Liver (tissue), 3 donors: Measurements from ENCODE around the gene FBN1.

Experiments used
- EGR1 ChIP-seq, 2 donors: IDR thresholded peaks; 2 replicates each; pipeline ENCODE4 v1.6.1; 2016 to 2018; ENCODE audit warnings: antibody characterized with exemption in 2 of 2, low read depth in 2 of 2
- JUND ChIP-seq, 2 donors: IDR thresholded peaks; 2 replicates each; pipeline ENCODE4 v1.6.1; 2016; ENCODE audit warnings: antibody characterized with exemption in 2 of 2
- RAD21 ChIP-seq, 2 donors: IDR thresholded peaks; 2 replicates each; pipeline ENCODE4 v1.6.1; 2016; ENCODE audit warnings: antibody characterized with exemption in 2 of 2, mild to moderate bottlenecking in 2 of 2
- RXRA ChIP-seq, 2 donors: IDR thresholded peaks; 2 replicates each; pipeline ENCODE4 v1.6.1; 2017 to 2018; ENCODE audit warnings: antibody characterized with exemption in 2 of 2, mild to moderate bottlenecking in 1 of 2
- TAF1 ChIP-seq: conservative IDR thresholded peaks from 2 replicates; pipeline ENCODE4 v1.6.1; 2016; ENCODE audit warnings: antibody characterized with exemption, mild to moderate bottlenecking
- YY1 ChIP-seq: IDR thresholded peaks from 2 replicates; pipeline ENCODE4 v1.6.1; 2016; ENCODE audit warnings: antibody characterized with exemption, mild to moderate bottlenecking
- TF ChIP-seq, protein P1 (sequence below): fragments of 150-350 bp; IDR thresholded peaks from 2 replicates; pipeline ENCODE4 v1.5.1; 2017; ENCODE audit warnings: improper control_type of control experiment, low read depth, low read length; ENCODE audit not compliant: missing input control
- TF ChIP-seq, protein P2 (sequence below): IDR thresholded peaks from 2 replicates; pipeline ENCODE4 v1.6.1; 2016; ENCODE audit warnings: antibody characterized with exemption
- TF ChIP-seq, protein P3 (sequence below): IDR thresholded peaks from 2 replicates; pipeline ENCODE4 v1.6.1; 2016; ENCODE audit warnings: antibody characterized with exemption, mild to moderate bottlenecking
- TF ChIP-seq, protein P4 (sequence below): IDR thresholded peaks from 2 replicates; pipeline ENCODE4 v1.6.1; 2016; ENCODE audit warnings: antibody characterized with exemption
- donor health status: healthy.
- donor health status: healthy.

DNA sequence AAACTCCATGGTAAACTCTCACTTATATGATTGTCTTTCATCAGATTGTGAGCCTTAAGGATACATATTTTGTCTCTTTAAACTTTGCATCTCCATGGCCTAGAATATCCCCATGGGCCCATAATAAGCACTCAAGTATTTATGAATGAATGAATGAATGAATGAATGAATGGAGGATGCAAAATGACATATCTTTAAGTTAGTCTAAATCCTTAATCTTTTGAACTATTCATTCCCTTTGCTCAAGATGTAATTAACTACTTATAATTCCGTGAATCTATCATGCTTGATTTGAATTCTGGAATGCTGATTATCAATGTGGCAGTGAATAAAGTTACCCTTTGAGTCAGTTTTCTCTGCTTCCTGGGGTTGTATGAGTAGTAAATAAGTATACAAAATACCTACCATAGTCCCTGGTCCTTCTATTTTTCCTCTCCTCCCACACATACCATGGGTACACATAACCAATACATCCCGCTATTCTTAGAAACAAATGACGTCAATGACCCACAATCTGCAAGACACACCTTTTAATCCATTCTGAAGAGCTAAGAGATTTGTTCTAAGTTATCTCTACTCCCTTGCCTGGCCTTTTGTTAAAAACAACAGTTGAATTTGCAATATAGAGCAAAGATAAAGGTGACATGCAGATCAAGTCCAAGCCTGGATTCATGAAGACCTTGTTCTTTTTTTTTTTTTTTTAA, 94.5 kb downstream of the FBN1 start:
- TF ChIP-seq, protein P1, sequence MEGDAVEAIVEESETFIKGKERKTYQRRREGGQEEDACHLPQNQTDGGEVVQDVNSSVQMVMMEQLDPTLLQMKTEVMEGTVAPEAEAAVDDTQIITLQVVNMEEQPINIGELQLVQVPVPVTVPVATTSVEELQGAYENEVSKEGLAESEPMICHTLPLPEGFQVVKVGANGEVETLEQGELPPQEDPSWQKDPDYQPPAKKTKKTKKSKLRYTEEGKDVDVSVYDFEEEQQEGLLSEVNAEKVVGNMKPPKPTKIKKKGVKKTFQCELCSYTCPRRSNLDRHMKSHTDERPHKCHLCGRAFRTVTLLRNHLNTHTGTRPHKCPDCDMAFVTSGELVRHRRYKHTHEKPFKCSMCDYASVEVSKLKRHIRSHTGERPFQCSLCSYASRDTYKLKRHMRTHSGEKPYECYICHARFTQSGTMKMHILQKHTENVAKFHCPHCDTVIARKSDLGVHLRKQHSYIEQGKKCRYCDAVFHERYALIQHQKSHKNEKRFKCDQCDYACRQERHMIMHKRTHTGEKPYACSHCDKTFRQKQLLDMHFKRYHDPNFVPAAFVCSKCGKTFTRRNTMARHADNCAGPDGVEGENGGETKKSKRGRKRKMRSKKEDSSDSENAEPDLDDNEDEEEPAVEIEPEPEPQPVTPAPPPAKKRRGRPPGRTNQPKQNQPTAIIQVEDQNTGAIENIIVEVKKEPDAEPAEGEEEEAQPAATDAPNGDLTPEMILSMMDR, result no peak
- TF ChIP-seq JUND (IDR thresholded peaks at IDR 0.05) (no peak), TAF1 (no peak), RXRA (IDR thresholded peaks at IDR 0.05) (no peak), EGR1 (IDR thresholded peaks at IDR 0.05; ENCODE audit: low read depth in 2 of 2) (no peak), YY1 (no peak), RAD21 (IDR thresholded peaks at IDR 0.05) (no peak)
- TF ChIP-seq, protein P2, sequence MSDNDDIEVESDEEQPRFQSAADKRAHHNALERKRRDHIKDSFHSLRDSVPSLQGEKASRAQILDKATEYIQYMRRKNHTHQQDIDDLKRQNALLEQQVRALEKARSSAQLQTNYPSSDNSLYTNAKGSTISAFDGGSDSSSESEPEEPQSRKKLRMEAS, result no peak
- TF ChIP-seq, protein P3, sequence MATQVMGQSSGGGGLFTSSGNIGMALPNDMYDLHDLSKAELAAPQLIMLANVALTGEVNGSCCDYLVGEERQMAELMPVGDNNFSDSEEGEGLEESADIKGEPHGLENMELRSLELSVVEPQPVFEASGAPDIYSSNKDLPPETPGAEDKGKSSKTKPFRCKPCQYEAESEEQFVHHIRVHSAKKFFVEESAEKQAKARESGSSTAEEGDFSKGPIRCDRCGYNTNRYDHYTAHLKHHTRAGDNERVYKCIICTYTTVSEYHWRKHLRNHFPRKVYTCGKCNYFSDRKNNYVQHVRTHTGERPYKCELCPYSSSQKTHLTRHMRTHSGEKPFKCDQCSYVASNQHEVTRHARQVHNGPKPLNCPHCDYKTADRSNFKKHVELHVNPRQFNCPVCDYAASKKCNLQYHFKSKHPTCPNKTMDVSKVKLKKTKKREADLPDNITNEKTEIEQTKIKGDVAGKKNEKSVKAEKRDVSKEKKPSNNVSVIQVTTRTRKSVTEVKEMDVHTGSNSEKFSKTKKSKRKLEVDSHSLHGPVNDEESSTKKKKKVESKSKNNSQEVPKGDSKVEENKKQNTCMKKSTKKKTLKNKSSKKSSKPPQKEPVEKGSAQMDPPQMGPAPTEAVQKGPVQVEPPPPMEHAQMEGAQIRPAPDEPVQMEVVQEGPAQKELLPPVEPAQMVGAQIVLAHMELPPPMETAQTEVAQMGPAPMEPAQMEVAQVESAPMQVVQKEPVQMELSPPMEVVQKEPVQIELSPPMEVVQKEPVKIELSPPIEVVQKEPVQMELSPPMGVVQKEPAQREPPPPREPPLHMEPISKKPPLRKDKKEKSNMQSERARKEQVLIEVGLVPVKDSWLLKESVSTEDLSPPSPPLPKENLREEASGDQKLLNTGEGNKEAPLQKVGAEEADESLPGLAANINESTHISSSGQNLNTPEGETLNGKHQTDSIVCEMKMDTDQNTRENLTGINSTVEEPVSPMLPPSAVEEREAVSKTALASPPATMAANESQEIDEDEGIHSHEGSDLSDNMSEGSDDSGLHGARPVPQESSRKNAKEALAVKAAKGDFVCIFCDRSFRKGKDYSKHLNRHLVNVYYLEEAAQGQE, result no peak
- TF ChIP-seq, protein P4, sequence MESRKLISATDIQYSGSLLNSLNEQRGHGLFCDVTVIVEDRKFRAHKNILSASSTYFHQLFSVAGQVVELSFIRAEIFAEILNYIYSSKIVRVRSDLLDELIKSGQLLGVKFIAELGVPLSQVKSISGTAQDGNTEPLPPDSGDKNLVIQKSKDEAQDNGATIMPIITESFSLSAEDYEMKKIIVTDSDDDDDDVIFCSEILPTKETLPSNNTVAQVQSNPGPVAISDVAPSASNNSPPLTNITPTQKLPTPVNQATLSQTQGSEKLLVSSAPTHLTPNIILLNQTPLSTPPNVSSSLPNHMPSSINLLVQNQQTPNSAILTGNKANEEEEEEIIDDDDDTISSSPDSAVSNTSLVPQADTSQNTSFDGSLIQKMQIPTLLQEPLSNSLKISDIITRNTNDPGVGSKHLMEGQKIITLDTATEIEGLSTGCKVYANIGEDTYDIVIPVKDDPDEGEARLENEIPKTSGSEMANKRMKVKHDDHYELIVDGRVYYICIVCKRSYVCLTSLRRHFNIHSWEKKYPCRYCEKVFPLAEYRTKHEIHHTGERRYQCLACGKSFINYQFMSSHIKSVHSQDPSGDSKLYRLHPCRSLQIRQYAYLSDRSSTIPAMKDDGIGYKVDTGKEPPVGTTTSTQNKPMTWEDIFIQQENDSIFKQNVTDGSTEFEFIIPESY, result no peak
